GM10847 (cell line): ENCODE data around the gene STYXL1.

Experiments used
- POLR2A ChIP-seq: IDR thresholded peaks from 2 replicates; pipeline ENCODE4 v1.6.1; 2011; ENCODE audit not compliant: insufficient read length; ENCODE audit errors: extremely low read depth

Gene STYXL1

GRCh38 chr7:76047811-76048667, at the start of gene STYXL1, which contains the start of gene MDH2:
STYXL1 (minus strand) TSS chr7:76048000; CDS start chr7:76030523, 17,477 bp downstream.
MDH2 (plus strand) TSS chr7:76048106; CDS start chr7:76048161, 55 bp downstream.
- peak; percentile 81 for TF ChIP-seq POLR2A

GRCh38 chr7:76095908-76096307, 48.1 kb upstream of the STYXL1 start:
- TF ChIP-seq POLR2A = no peak

- no peak for TF ChIP-seq POLR2A
Observed at GRCh38 chr7:76091506-76091905, 43.7 kb upstream of the STYXL1 start.

GRCh38 chr7:76089865-76090475, 42.2 kb upstream of the STYXL1 start:
- no peak for TF ChIP-seq POLR2A

GRCh38 chr7:76086070-76086469, 38.3 kb upstream of the STYXL1 start:
- no peak for TF ChIP-seq POLR2A

GRCh38 chr7:76080204-76080603, 32.4 kb upstream of the STYXL1 start:
- no peak for TF ChIP-seq POLR2A

GRCh38 chr7:76077435-76077834, 29.6 kb upstream of the STYXL1 start:
- TF ChIP-seq POLR2A = no peak

- TF ChIP-seq POLR2A = no peak
Observed at GRCh38 chr7:76076995-76077394, 29.2 kb upstream of the STYXL1 start.

GRCh38 chr7:76074972-76075370, 27.2 kb upstream of the STYXL1 start:
- no peak for TF ChIP-seq POLR2A

GRCh38 chr7:76074306-76074971, 26.6 kb upstream of the STYXL1 start:
- no peak for TF ChIP-seq POLR2A

GRCh38 chr7:76073335-76073990, 25.7 kb upstream of the STYXL1 start:
- TF ChIP-seq POLR2A = no peak

- TF ChIP-seq POLR2A = no peak
Observed at GRCh38 chr7:76072243-76073148, 24.7 kb upstream of the STYXL1 start.

- TF ChIP-seq POLR2A = no peak
Observed at GRCh38 chr7:76071316-76072242, 23.8 kb upstream of the STYXL1 start.
